Measurements from ENCODE around the gene RIT1. TPM values are rescaled to one million over a fixed set of nuclear protein-coding genes. Genes with fewer than 3 reads are reported as not detected.

RIT1 gene
- total RNA-seq, 6 donors from 2014 or later: 26.3 to 67.1 (median 45.1) TPM

- Histone ChIP-seq H3K27me3 (no peaks in the 10 kb centered on the region), H3K27ac (no peak overlapping the region), H3K9me3 (no peaks in the 10 kb centered on the region), H3K36me3 (no peaks in the 10 kb centered on the region), H3K4me1 (peaks cover 14 to 28% (median 27%) of the 10 kb centered on the region in 4 donors), H3K4me3 (no peak overlapping the region)
- no peak for TF ChIP-seq POLR2A (IDR thresholded peaks at IDR 0.05)
- no peak for TF ChIP-seq POLR2AphosphoS5 (IDR thresholded peaks at IDR 0.05)
- no peak for TF ChIP-seq CTCF (IDR thresholded peaks at IDR 0.05)
- TF ChIP-seq EP300 (IDR thresholded peaks at IDR 0.05): no peak
- DNase-seq: no peak
- ATAC-seq (ENCODE audit: low FRiP score in 2 of 2): no peak
- WGBS, 2 donors: 97 to 100% methylated on average over 2 of the region's 2 CpGs
Measured at GRCh38 chr1:155861896-155862295, 49.3 kb downstream of the RIT1 start.

- peak overlapping the region in 3 of 4 donors; percentile 40 to 55 (median 50) for H3K4me3 ChIP-seq
- H3K36me3 ChIP-seq: no peaks in the 10 kb centered on the region
- H3K9me3 ChIP-seq: no peaks in the 10 kb centered on the region
- ATAC-seq (ENCODE audit: low FRiP score in 2 of 2) (no peak), DNase-seq (no peak)
- H3K4me1 ChIP-seq: peaks cover 20 to 34% (median 33%) of the 10 kb centered on the region in 4 donors
- H3K27me3 ChIP-seq: no peaks in the 10 kb centered on the region
- TF ChIP-seq CTCF (IDR thresholded peaks at IDR 0.05) (no peak), EP300 (IDR thresholded peaks at IDR 0.05) (no peak), POLR2A (IDR thresholded peaks at IDR 0.05) (no peak), POLR2AphosphoS5 (IDR thresholded peaks at IDR 0.05) (no peak)
- 63 to 67% methylated on average over 2 of the region's 2 CpGs for WGBS, 2 donors
- H3K27ac ChIP-seq: peak overlapping the region; percentile 83 to 92 (median 84)
Measured at GRCh38 chr1:155860970-155861510, 50.1 kb downstream of the RIT1 start.

GRCh38 chr1:155859881-155860871 is 51.0 kb downstream of the RIT1 start:
- TF ChIP-seq POLR2A (IDR thresholded peaks at IDR 0.05) (peak in 1 of 4 donors; percentile 33), POLR2AphosphoS5 (IDR thresholded peaks at IDR 0.05) (peak in 1 of 2 donors; percentile 35), EP300 (IDR thresholded peaks at IDR 0.05) (no peak), CTCF (IDR thresholded peaks at IDR 0.05) (no peak)
- Histone ChIP-seq H3K36me3 (no peaks in the 10 kb centered on the region), H3K27ac (peak overlapping the region; percentile 83 to 92 (median 84)), H3K4me3 (peak overlapping the region in 3 of 4 donors; percentile 40 to 55 (median 50)), H3K4me1 (peaks cover 23 to 36% (median 35%) of the 10 kb centered on the region in 4 donors), H3K9me3 (no peaks in the 10 kb centered on the region), H3K27me3 (no peaks in the 10 kb centered on the region)
- DNase-seq (peak; percentile 61 to 91), ATAC-seq (ENCODE audit: low FRiP score in 2 of 2) (peak; percentile 54 to 78)
- WGBS, 2 donors: 2 to 3% methylated on average over 21 to 34 of the region's 35 CpGs

GRCh38 chr1:155859234-155859829 is 51.8 kb downstream of the RIT1 start, which contains the start of gene SYT11:
Gene SYT11 (plus strand): TSS chr1:155859567. CDS start chr1:155859762, 195 bp downstream.
- ATAC-seq (ENCODE audit: low FRiP score in 2 of 2) (peak; percentile 94 to 97), DNase-seq (peak; percentile 91 to 95)
- Histone ChIP-seq H3K27ac (peak within 1 kb of the TSS; percentile 83 to 92 (median 84)), H3K4me1 (peaks cover 23 to 36% (median 35%) of the 10 kb centered on the region in 4 donors), H3K36me3 (peaks cover 0 to 7% (median 4%) of the 10 kb centered on the region in 4 donors), H3K27me3 (no peaks in the 10 kb centered on the region), H3K9me3 (no peaks in the 10 kb centered on the region), H3K4me3 (peak within 1 kb of the TSS; percentile 9 to 55 (median 45))
- 0% methylated on average over 16 to 32 of the region's 33 CpGs for WGBS, 2 donors
- TF ChIP-seq POLR2A (IDR thresholded peaks at IDR 0.05) (peak in 1 of 4 donors; percentile 17), CTCF (IDR thresholded peaks at IDR 0.05) (no peak), POLR2AphosphoS5 (IDR thresholded peaks at IDR 0.05) (peak in 1 of 2 donors; percentile 18), EP300 (IDR thresholded peaks at IDR 0.05) (no peak)
